ENCODE data around the gene DSTN. TPM values are rescaled to one million over a fixed set of nuclear protein-coding genes. Genes with fewer than 3 reads are reported as not detected.

DSTN gene
- total RNA-seq, 1 experiment from 2014 or later, result 412 TPM

GRCh38 chr20:17534077-17534476 is 35.8 kb upstream of the DSTN start:
- ChIA-PET CTCF (no interaction called here), POLR2A (no interaction called here)
- intact Hi-C loops (cut with micrococcal nuclease; ENCODE audit: unreplicated experiment) (no loop called here), in situ Hi-C loops (cut with HindIII; ENCODE audit: low pct_unique_long_range_greater_than_20kb, low sequenced_read_pairs) (no loop called here)
- DNase-seq (ENCODE audit: low read depth, low spot score) (no peak), ATAC-seq (no peak)
- H3K27ac ChIP-seq (ENCODE audit: low read length), result peak overlapping the region; percentile 29; the same call in 1 of the 2 replicates
- H3K36me3 ChIP-seq (ENCODE audit: control insufficient read depth, insufficient read depth, low read length), result no peaks in the 10 kb centered on the region
- no TSS peak for BruUV-seq (replicated peaks)
- no peak overlapping the region for H3K4me3 ChIP-seq (ENCODE audit: low read depth in 2 of 2, low read length in 2 of 2)
- H3K27me3 ChIP-seq (ENCODE audit: control insufficient read depth, insufficient read depth, low read length), result no peaks in the 10 kb centered on the region
- H3K4me1 ChIP-seq (ENCODE audit: control insufficient read depth, insufficient read depth, low read length), result peaks cover 43% of the 10 kb centered on the region
- H3K9me3 ChIP-seq (ENCODE audit: control insufficient read depth, insufficient read depth, low read depth, low read length), result no peaks in the 10 kb centered on the region
- TF ChIP-seq SIN3A (IDR thresholded peaks at IDR 0.05; ENCODE audit: borderline replicate concordance, insufficient read depth, low read depth, low read length) (no peak), REST (IDR thresholded peaks at IDR 0.05; ENCODE audit: insufficient read depth in 1 of 2, low read depth in 2 of 2, low read length in 1 of 2) (no peak), CTCF (IDR thresholded peaks at IDR 0.05) (no peak), POLR2AphosphoS5 (IDR thresholded peaks at IDR 0.05; ENCODE audit: low read depth, low read length) (no peak), TCF7L2 (IDR thresholded peaks at IDR 0.05; ENCODE audit: low read depth, low read length) (no peak)

- peak overlapping the region in 1 of 2 experiments; percentile 15; a peak in 1 of 4 replicates for H3K4me3 ChIP-seq (ENCODE audit: low read depth in 2 of 2, low read length in 2 of 2)
- peaks cover 33% of the 10 kb centered on the region for H3K4me1 ChIP-seq (ENCODE audit: control insufficient read depth, insufficient read depth, low read length)
- CTCF ChIA-PET, result interaction anchor here (1.3 kb wide), 3 partner anchors 33 to 81 kb away, joined by 3 to 8 read pairs (median 7); partner anchors contain the start of gene DSTN
- no TSS peak for BruUV-seq (replicated peaks)
- POLR2A ChIA-PET, result interaction anchor here (0.6 kb wide), 1 partner anchor 33 kb away, joined by 3 read pairs; the partner anchor contains the start of gene DSTN
- ATAC-seq (peak; percentile 99), DNase-seq (ENCODE audit: low read depth, low spot score) (peak; percentile 82)
- intact Hi-C loops (cut with micrococcal nuclease; ENCODE audit: unreplicated experiment) (loop anchor here (2.0 to 5.0 kb wide), 3 partner anchors 32 to 80 kb away; no protein-coding TSS in a partner anchor), in situ Hi-C loops (cut with HindIII; ENCODE audit: low pct_unique_long_range_greater_than_20kb, low sequenced_read_pairs) (no loop called here)
- no peaks in the 10 kb centered on the region for H3K9me3 ChIP-seq (ENCODE audit: control insufficient read depth, insufficient read depth, low read depth, low read length)
- no peaks in the 10 kb centered on the region for H3K36me3 ChIP-seq (ENCODE audit: control insufficient read depth, insufficient read depth, low read length)
- no peaks in the 10 kb centered on the region for H3K27me3 ChIP-seq (ENCODE audit: control insufficient read depth, insufficient read depth, low read length)
- peak; percentile 61; the same call in 1 of the 2 replicates for TF ChIP-seq POLR2AphosphoS5 (IDR thresholded peaks at IDR 0.05; ENCODE audit: low read depth, low read length)
- peak; percentile 89 for TF ChIP-seq CTCF (IDR thresholded peaks at IDR 0.05)
- no peak for TF ChIP-seq TCF7L2 (IDR thresholded peaks at IDR 0.05; ENCODE audit: low read depth, low read length)
- TF ChIP-seq SIN3A (IDR thresholded peaks at IDR 0.05; ENCODE audit: borderline replicate concordance, insufficient read depth, low read depth, low read length), result no peak
- no peak for TF ChIP-seq REST (IDR thresholded peaks at IDR 0.05; ENCODE audit: insufficient read depth in 1 of 2, low read depth in 2 of 2, low read length in 1 of 2)
- H3K27ac ChIP-seq (ENCODE audit: low read length), result peak overlapping the region; percentile 76
Observed at GRCh38 chr20:17536944-17537444, 32.9 kb upstream of the DSTN start.

Measured in Panc1 (cell line).